ENCODE data around the gene TALDO1. TPM values are rescaled to one million over a fixed set of nuclear protein-coding genes. Genes with fewer than 3 reads are reported as not detected.

The TALDO1 gene
- total and polyA plus RNA-seq, 12 donors: 64.3 to 167 (median 145) TPM

- peaks cover 20 to 27% of the 10 kb centered on the region in 2 donors for H3K4me1 ChIP-seq (replicated peaks in 1 of 2)
- intact Hi-C loops (cut with DNase I): no loop called here
- peaks cover 0 to 26% of the 10 kb centered on the region in 2 donors for H3K36me3 ChIP-seq (replicated peaks in 1 of 2)
- no peak overlapping the region for H3K27ac ChIP-seq
- H3K9me3 ChIP-seq (replicated peaks in 1 of 3): no peaks in the 10 kb centered on the region
- no peak for DNase-seq
- H3K27me3 ChIP-seq: no peaks in the 10 kb centered on the region
- TF ChIP-seq, protein P1, sequence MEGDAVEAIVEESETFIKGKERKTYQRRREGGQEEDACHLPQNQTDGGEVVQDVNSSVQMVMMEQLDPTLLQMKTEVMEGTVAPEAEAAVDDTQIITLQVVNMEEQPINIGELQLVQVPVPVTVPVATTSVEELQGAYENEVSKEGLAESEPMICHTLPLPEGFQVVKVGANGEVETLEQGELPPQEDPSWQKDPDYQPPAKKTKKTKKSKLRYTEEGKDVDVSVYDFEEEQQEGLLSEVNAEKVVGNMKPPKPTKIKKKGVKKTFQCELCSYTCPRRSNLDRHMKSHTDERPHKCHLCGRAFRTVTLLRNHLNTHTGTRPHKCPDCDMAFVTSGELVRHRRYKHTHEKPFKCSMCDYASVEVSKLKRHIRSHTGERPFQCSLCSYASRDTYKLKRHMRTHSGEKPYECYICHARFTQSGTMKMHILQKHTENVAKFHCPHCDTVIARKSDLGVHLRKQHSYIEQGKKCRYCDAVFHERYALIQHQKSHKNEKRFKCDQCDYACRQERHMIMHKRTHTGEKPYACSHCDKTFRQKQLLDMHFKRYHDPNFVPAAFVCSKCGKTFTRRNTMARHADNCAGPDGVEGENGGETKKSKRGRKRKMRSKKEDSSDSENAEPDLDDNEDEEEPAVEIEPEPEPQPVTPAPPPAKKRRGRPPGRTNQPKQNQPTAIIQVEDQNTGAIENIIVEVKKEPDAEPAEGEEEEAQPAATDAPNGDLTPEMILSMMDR (IDR thresholded peaks at IDR 0.05): no peak
- TF ChIP-seq POLR2A (IDR thresholded peaks at IDR 0.05): no peak
- no peak overlapping the region for H3K4me3 ChIP-seq
- WGBS, 4 donors: 88 to 91% (median 89%) methylated on average over 6 of the region's 6 CpGs
These were observed 65.8 kb downstream of the TALDO1 start for GRCh38 chr11:813072-813455.

DNA sequence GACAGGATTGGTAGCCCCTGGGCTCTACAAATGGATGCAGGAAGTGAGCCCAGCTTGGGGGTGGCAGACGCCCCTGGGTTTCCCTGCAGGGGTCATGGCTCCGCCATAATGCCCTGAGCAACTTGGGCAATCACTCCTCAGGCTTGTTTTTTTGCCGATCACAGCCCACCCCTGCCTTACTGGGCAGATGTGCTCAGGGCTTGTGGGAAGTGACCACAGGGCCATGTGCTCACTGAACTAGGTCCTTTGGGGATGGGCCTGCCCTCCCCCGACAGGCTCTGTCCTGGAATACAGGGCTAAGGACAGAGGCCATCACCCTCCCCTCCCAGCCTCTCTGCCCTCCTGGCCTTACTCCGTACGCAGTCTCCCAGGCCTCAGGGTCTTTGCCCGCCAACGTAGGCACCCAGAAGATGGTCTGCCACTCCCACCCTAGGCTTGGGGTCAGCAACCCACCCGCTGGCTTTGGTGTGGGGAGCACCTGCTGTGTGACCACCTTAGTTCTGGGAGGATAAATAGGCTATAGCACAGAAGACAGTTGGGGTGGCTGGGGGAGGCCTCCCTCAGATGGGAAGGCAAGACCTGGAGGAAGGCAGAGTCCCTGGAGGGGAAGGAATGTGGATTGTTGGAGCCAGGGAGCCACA, 66.3 kb downstream of the TALDO1 start:
- no peak overlapping the region for H3K27ac ChIP-seq
- peaks cover 17 to 23% of the 10 kb centered on the region in 2 donors for H3K4me1 ChIP-seq (replicated peaks in 1 of 2)
- 81 to 90% (median 86%) methylated on average over 6 to 9 of the region's 9 CpGs for WGBS, 4 donors
- H3K27me3 ChIP-seq: no peaks in the 10 kb centered on the region
- intact Hi-C loops (cut with DNase I): no loop called here
- H3K9me3 ChIP-seq (replicated peaks in 1 of 3): no peaks in the 10 kb centered on the region
- no peak for DNase-seq
- peaks cover 0 to 26% of the 10 kb centered on the region in 2 donors for H3K36me3 ChIP-seq (replicated peaks in 1 of 2)
- TF ChIP-seq, protein P1 (IDR thresholded peaks at IDR 0.05): no peak
- no peak for TF ChIP-seq POLR2A (IDR thresholded peaks at IDR 0.05)
- H3K4me3 ChIP-seq: no peak overlapping the region

Small RNA genes within 50 kb of the gene (small RNA-seq; reads per million reads assigned to genes)
- gene SNORA52: 0 reads per million in 2 donors

Other genes starting within 250 kb of the TALDO1 start
- 100 to 1,000 TPM; 103 to 342 (median 252) TPM for gene RNH1, start 240.2 kb upstream of the TALDO1 start, total RNA-seq
- 100 to 1,000 TPM in 2 of 3 donors, 10 to 100 TPM in 1; 36.3 to 125 (median 110) TPM for gene RNH1, start 240.2 kb upstream of the TALDO1 start, polyA plus RNA-seq
- 10 to 100 TPM; 10.8 to 45.0 (median 36.7) TPM for gene HRAS, start 211.9 kb upstream of the TALDO1 start, total RNA-seq
- 100 to 1,000 TPM in 2 of 3 donors, 10 to 100 TPM in 1; 18.7 to 190 (median 164) TPM for gene HRAS, start 211.9 kb upstream of the TALDO1 start, polyA plus RNA-seq
- gene LRRC56, start 209.9 kb upstream of the TALDO1 start, total RNA-seq: 1 to 10 TPM in 2 of 9 donors, under 1 TPM in 6, not detected in 1; 0.32 to 1.7 (median 0.82) TPM
- 1 to 10 TPM in 2 of 3 donors, not detected in 1; 1.7 to 4.3 TPM for gene LRRC56, start 209.9 kb upstream of the TALDO1 start, polyA plus RNA-seq
- 1 to 10 TPM in 8 of 9 donors, under 1 TPM in 1; 0.35 to 9.1 (median 6.0) TPM for gene LMNTD2, start 186.7 kb upstream of the TALDO1 start, total RNA-seq
- 10 to 100 TPM in 2 of 3 donors, under 1 TPM in 1; 0.20 to 21.0 (median 12.7) TPM for gene LMNTD2, start 186.7 kb upstream of the TALDO1 start, polyA plus RNA-seq
- gene RASSF7, start 186.5 kb upstream of the TALDO1 start, total RNA-seq: 10 to 100 TPM in 4 of 9 donors, 1 to 10 TPM in 5; 2.9 to 18.2 (median 5.8) TPM
- 10 to 100 TPM in 1 of 3 donors, 1 to 10 TPM in 1, under 1 TPM in 1; 0.33 to 19.9 (median 9.8) TPM for gene RASSF7, start 186.5 kb upstream of the TALDO1 start, polyA plus RNA-seq
- gene PHRF1, start 171.0 kb upstream of the TALDO1 start, total RNA-seq: 10 to 100 TPM; 17.2 to 42.2 (median 29.0) TPM
- gene PHRF1, start 171.0 kb upstream of the TALDO1 start, polyA plus RNA-seq: 10 to 100 TPM in 2 of 3 donors, 1 to 10 TPM in 1; 8.7 to 62.3 (median 23.3) TPM
- 10 to 100 TPM in 5 of 9 donors, 1 to 10 TPM in 4; 3.6 to 28.3 (median 10.0) TPM for gene IRF7, start 131.5 kb upstream of the TALDO1 start, total RNA-seq
- 10 to 100 TPM in 2 of 3 donors, under 1 TPM in 1; 0.81 to 87.6 (median 25.9) TPM for gene IRF7, start 131.5 kb upstream of the TALDO1 start, polyA plus RNA-seq
- gene CDHR5, start 122.5 kb upstream of the TALDO1 start, total RNA-seq: 1 to 10 TPM in 5 of 9 donors, under 1 TPM in 3, not detected in 1; 0.44 to 5.2 (median 1.2) TPM
- gene CDHR5, start 122.5 kb upstream of the TALDO1 start, polyA plus RNA-seq: under 1 TPM; 0.31 to 0.61 (median 0.56) TPM
- gene SCT, start 120.3 kb upstream of the TALDO1 start, total RNA-seq: under 1 TPM in 1 of 9 donors, not detected in 8; 0.67 TPM
- gene SCT, start 120.3 kb upstream of the TALDO1 start, polyA plus RNA-seq: under 1 TPM in 1 of 3 donors, not detected in 2; 0.61 TPM
- 1 to 10 TPM in 1 of 9 donors, under 1 TPM in 6, not detected in 2; 0.28 to 1.1 (median 0.34) TPM for gene DRD4, start 110.2 kb upstream of the TALDO1 start, total RNA-seq
- 1 to 10 TPM in 2 of 3 donors, not detected in 1; 1.2 to 1.3 TPM for gene DRD4, start 110.2 kb upstream of the TALDO1 start, polyA plus RNA-seq
- gene DEAF1, start 52.2 kb upstream of the TALDO1 start, total RNA-seq: 10 to 100 TPM; 32.8 to 57.3 (median 54.8) TPM
- 100 to 1,000 TPM in 1 of 3 donors, 10 to 100 TPM in 2; 20.6 to 131 (median 67.0) TPM for gene DEAF1, start 52.2 kb upstream of the TALDO1 start, polyA plus RNA-seq
- gene TMEM80, start 51.6 kb upstream of the TALDO1 start, total RNA-seq: 10 to 100 TPM; 11.1 to 85.3 (median 33.8) TPM
- 10 to 100 TPM; 14.8 to 33.8 (median 26.0) TPM for gene TMEM80, start 51.6 kb upstream of the TALDO1 start, polyA plus RNA-seq
- gene EPS8L2, start 41.2 kb upstream of the TALDO1 start, total RNA-seq: 10 to 100 TPM in 8 of 9 donors, 1 to 10 TPM in 1; 2.7 to 57.7 (median 34.3) TPM
- 10 to 100 TPM in 2 of 3 donors, 1 to 10 TPM in 1; 9.7 to 51.9 (median 25.6) TPM for gene EPS8L2, start 41.2 kb upstream of the TALDO1 start, polyA plus RNA-seq
- 100 to 1,000 TPM in 4 of 9 donors, 10 to 100 TPM in 5; 33.7 to 156 (median 93.4) TPM for gene GATD1, start 30.0 kb downstream of the TALDO1 start, total RNA-seq
- gene GATD1, start 30.0 kb downstream of the TALDO1 start, polyA plus RNA-seq: 100 to 1,000 TPM in 1 of 3 donors, 10 to 100 TPM in 2; 20.3 to 176 (median 49.3) TPM
- 1 to 10 TPM in 3 of 9 donors, under 1 TPM in 2, not detected in 4; 0.42 to 4.9 (median 1.9) TPM for gene CEND1, start 42.6 kb downstream of the TALDO1 start, total RNA-seq
- 10 to 100 TPM in 1 of 3 donors, 1 to 10 TPM in 2; 1.6 to 14.5 (median 4.2) TPM for gene CEND1, start 42.6 kb downstream of the TALDO1 start, polyA plus RNA-seq
- gene SLC25A22, start 50.8 kb downstream of the TALDO1 start, total RNA-seq: 10 to 100 TPM in 7 of 9 donors, 1 to 10 TPM in 2; 8.2 to 41.3 (median 16.5) TPM
- gene SLC25A22, start 50.8 kb downstream of the TALDO1 start, polyA plus RNA-seq: 10 to 100 TPM in 2 of 3 donors, 1 to 10 TPM in 1; 7.7 to 18.8 (median 14.0) TPM
- 10 to 100 TPM in 4 of 9 donors, 1 to 10 TPM in 5; 3.5 to 28.8 (median 9.8) TPM for gene PIDD1, start 57.8 kb downstream of the TALDO1 start, total RNA-seq
- gene PIDD1, start 57.8 kb downstream of the TALDO1 start, polyA plus RNA-seq: 100 to 1,000 TPM in 1 of 3 donors, 10 to 100 TPM in 1, under 1 TPM in 1; 0.93 to 110 (median 51.7) TPM
- 1,000 to 10,000 TPM in 5 of 9 donors, 100 to 1,000 TPM in 4; 190 to 2,046 (median 1,036) TPM for gene RPLP2, start 62.5 kb downstream of the TALDO1 start, total RNA-seq
- 1,000 to 10,000 TPM in 2 of 3 donors, 100 to 1,000 TPM in 1; 496 to 2,473 (median 1,460) TPM for gene RPLP2, start 62.5 kb downstream of the TALDO1 start, polyA plus RNA-seq
- gene PNPLA2, start 71.5 kb downstream of the TALDO1 start, total RNA-seq: 100 to 1,000 TPM in 4 of 9 donors, 10 to 100 TPM in 5; 24.1 to 311 (median 89.4) TPM
- gene PNPLA2, start 71.5 kb downstream of the TALDO1 start, polyA plus RNA-seq: 100 to 1,000 TPM in 2 of 3 donors, 10 to 100 TPM in 1; 46.2 to 403 (median 162) TPM
- 10 to 100 TPM in 7 of 9 donors, 1 to 10 TPM in 2; 5.9 to 22.6 (median 14.2) TPM for gene CRACR2B, start 80.5 kb downstream of the TALDO1 start, total RNA-seq
- gene CRACR2B, start 80.5 kb downstream of the TALDO1 start, polyA plus RNA-seq: 10 to 100 TPM in 2 of 3 donors, 1 to 10 TPM in 1; 1.0 to 91.3 (median 39.3) TPM
- gene CD151, start 85.5 kb downstream of the TALDO1 start, total RNA-seq: 100 to 1,000 TPM; 182 to 387 (median 326) TPM
- gene CD151, start 85.5 kb downstream of the TALDO1 start, polyA plus RNA-seq: 100 to 1,000 TPM; 111 to 268 (median 246) TPM
- gene POLR2L, start 95.1 kb downstream of the TALDO1 start, total RNA-seq: 100 to 1,000 TPM in 5 of 9 donors, 10 to 100 TPM in 4; 26.2 to 206 (median 121) TPM
- gene POLR2L, start 95.1 kb downstream of the TALDO1 start, polyA plus RNA-seq: 100 to 1,000 TPM in 1 of 3 donors, 10 to 100 TPM in 2; 43.3 to 163 (median 96.5) TPM
- gene TSPAN4, start 95.4 kb downstream of the TALDO1 start, total RNA-seq: 100 to 1,000 TPM in 2 of 9 donors, 10 to 100 TPM in 7; 19.4 to 207 (median 71.8) TPM
- gene TSPAN4, start 95.4 kb downstream of the TALDO1 start, polyA plus RNA-seq: 10 to 100 TPM in 2 of 3 donors, 1 to 10 TPM in 1; 5.2 to 50.4 (median 41.2) TPM
- gene CHID1, start 163.3 kb downstream of the TALDO1 start, total RNA-seq: 100 to 1,000 TPM in 5 of 9 donors, 10 to 100 TPM in 4; 46.0 to 220 (median 100) TPM
- 10 to 100 TPM; 39.2 to 60.1 (median 56.3) TPM for gene CHID1, start 163.3 kb downstream of the TALDO1 start, polyA plus RNA-seq
- 100 to 1,000 TPM in 3 of 9 donors, 10 to 100 TPM in 6; 15.3 to 115 (median 74.8) TPM for gene AP2A2, start 178.4 kb downstream of the TALDO1 start, total RNA-seq
- 10 to 100 TPM; 28.6 to 98.5 (median 71.4) TPM for gene AP2A2, start 178.4 kb downstream of the TALDO1 start, polyA plus RNA-seq